GM19452 (cell line): ENCODE results near the gene FITM2.
"Not testable (repeated sequence)": the region's sequence is repeated elsewhere in the genome, so short reads cannot be mapped to it uniquely, and the experiment has no call there.

Experiments used
- ATAC-seq: cut with Tn5 transposase; IDR thresholded peaks from one replicate; pipeline ENCODE4 v1.9.1; 2021; ENCODE audit not compliant: unreplicated experiment

Gene FITM2

GRCh38 chr20:44334306-44334705, 23.3 kb upstream of the FITM2 start:
- ATAC-seq: no peak

GRCh38 chr20:44331201-44331600, 20.2 kb upstream of the FITM2 start:
- no peak for ATAC-seq

- no peak for ATAC-seq
These were observed 17.4 kb upstream of the FITM2 start for GRCh38 chr20:44328428-44328827.

- ATAC-seq: not testable (repeated sequence)
These were observed 16.7 kb upstream of the FITM2 start for GRCh38 chr20:44327748-44328147.

GRCh38 chr20:44326391-44327159, 15.6 kb upstream of the FITM2 start:
- no peak for ATAC-seq

- ATAC-seq: no peak
These were observed 13.3 kb upstream of the FITM2 start for GRCh38 chr20:44324343-44324742.

GRCh38 chr20:44319839-44320422, 8.9 kb upstream of the FITM2 start:
- no peak for ATAC-seq

- no peak for ATAC-seq
These were observed 3.9 kb upstream of the FITM2 start for GRCh38 chr20:44314870-44315269.

- no peak for ATAC-seq
These were observed 989 bp downstream of the FITM2 start for GRCh38 chr20:44309763-44310663.

- no peak for ATAC-seq
These were observed 4.1 kb downstream of the FITM2 start for GRCh38 chr20:44306927-44307326.

- no peak for ATAC-seq
These were observed 6.6 kb downstream of the FITM2 start for GRCh38 chr20:44304383-44304782.

GRCh38 chr20:44302736-44303135, 8.3 kb downstream of the FITM2 start:
- no peak for ATAC-seq

GRCh38 chr20:44302026-44302669, 8.9 kb downstream of the FITM2 start:
- ATAC-seq: no peak

- no peak for ATAC-seq
These were observed 9.7 kb downstream of the FITM2 start for GRCh38 chr20:44301285-44301684.

GRCh38 chr20:44299011-44299535, 11.9 kb downstream of the FITM2 start:
- not testable (repeated sequence) for ATAC-seq

GRCh38 chr20:44297721-44298120, 13.3 kb downstream of the FITM2 start:
- ATAC-seq: no peak

GRCh38 chr20:44296011-44296410, 15.0 kb downstream of the FITM2 start:
- no peak for ATAC-seq

GRCh38 chr20:44291754-44292153, 19.2 kb downstream of the FITM2 start:
- no peak for ATAC-seq

GRCh38 chr20:44288252-44288651, 22.8 kb downstream of the FITM2 start:
- no peak for ATAC-seq

GRCh38 chr20:44287272-44288097, 23.5 kb downstream of the FITM2 start:
- ATAC-seq: no peak
